Transverse colon (tissue), 3 donors: ENCODE data around the gene RIPOR3.

Source experiments
- CTCF ChIP-seq, 5 experiments: fragments of 200-600 bp in 3 of 5; fragments of 450-650 bp in 2 of 5; sonication (generic) in 3 of 5; IDR thresholded peaks; 1 replicate in 2 of 5; 2 replicates in 3 of 5; pipeline ENCODE4 v1.5.1; 2016 to 2017; ENCODE audit warnings: antibody characterized with exemption in 5 of 5, inconsistent platforms in 3 of 5, mild to moderate bottlenecking in 2 of 5, moderate library complexity in 1 of 5
- EP300 ChIP-seq: sonication (generic); formaldehyde crosslinking; IDR thresholded peaks from one replicate; pipeline ENCODE4 v1.6.1; 2017; ENCODE audit warnings: antibody characterized with exemption, low read depth
- POLR2A ChIP-seq: fragments of 450-650 bp; IDR thresholded peaks from one replicate; pipeline ENCODE4 v1.6.1; 2016; ENCODE audit warnings: antibody characterized with exemption, mild to moderate bottlenecking, moderate library complexity

GRCh38 chr20:50651676-50652075, 39.7 kb downstream of the RIPOR3 start:
- TF ChIP-seq CTCF (IDR thresholded peaks at IDR 0.05) (no peak), EP300 (no peak), POLR2A (no peak)
